Panc1 (cell line): ENCODE measurements around the gene C2CD3. TPM values are rescaled to one million over a fixed set of nuclear protein-coding genes. Genes with fewer than 3 reads are reported as not detected.
"Not testable (repeated sequence)": the region's sequence is repeated elsewhere in the genome, so short reads cannot be mapped to it uniquely, and the experiment has no call there.

Source experiments
- ATAC-seq: fragments of 200-7000 bp; cut with Tn5 transposase; 2 replicates; pipeline ENCODE4 v1.9.1; 2020; ENCODE audit warnings: mild to moderate bottlenecking, moderate library complexity
- BruUV-seq: library from RNA; stranded (reverse); fragments of 400-500 nt; replicated peaks from 2 replicates; lab custom pipeline; 2021; lab: Mats Ljungman, UMichigan
- CTCF ChIA-PET: fragments of 300-600 bp; sonication (Branson Sonifier 250); formaldehyde crosslinking; loops from one replicate; lab custom pipeline; 2022; ENCODE audit warnings: antibody characterized with exemption; lab: Charles Lee
- POLR2A ChIA-PET: fragments of 300-600 bp; sonication (Branson Sonifier 250); formaldehyde crosslinking; loops from one replicate; lab custom pipeline; 2022; ENCODE audit warnings: antibody characterized with exemption; lab: Charles Lee
- DNase-seq: peaks from one replicate; pipeline ENCODE4 v3.0.0-alpha.2; 2010; ENCODE audit warnings: low read depth, low spot score
- H3K27ac ChIP-seq: 2 replicates; pipeline ENCODE4 v1.5.1; 2011; ENCODE audit warnings: mild to moderate bottlenecking, low read length, inconsistent platforms
- H3K27me3 ChIP-seq: fragments of 200-500 bp; sonication (Bioruptor generic); 2 replicates; pipeline ENCODE4 v1.6.0; 2014; ENCODE audit warnings: low read length, inconsistent platforms; ENCODE audit not compliant: control insufficient read depth, insufficient read depth
- H3K36me3 ChIP-seq: fragments of 200-500 bp; sonication (Bioruptor generic); 2 replicates; pipeline ENCODE4 v1.5.1; 2014; ENCODE audit warnings: inconsistent platforms, mild to moderate bottlenecking, low read length, moderate library complexity; ENCODE audit not compliant: control insufficient read depth, insufficient read depth
- H3K4me1 ChIP-seq: 2 replicates; pipeline ENCODE4 v1.5.1; 2011; ENCODE audit warnings: inconsistent platforms, mild to moderate bottlenecking, low read length, moderate library complexity; ENCODE audit not compliant: control insufficient read depth, insufficient read depth
- H3K4me3 ChIP-seq, 2 experiments: 2 replicates each; pipeline ENCODE4 v1.5.1; 2011 to 2012; ENCODE audit warnings: low read depth in 2 of 2, low read length in 2 of 2, mild to moderate bottlenecking in 2 of 2, inconsistent platforms in 1 of 2, moderate library complexity in 1 of 2
- H3K9me3 ChIP-seq: fragments of 200-500 bp; sonication (Bioruptor generic); 2 replicates; pipeline ENCODE4 v1.5.1; 2014; ENCODE audit warnings: low read depth, mild to moderate bottlenecking, inconsistent platforms, low read length, moderate library complexity; ENCODE audit not compliant: control insufficient read depth, insufficient read depth
- POLR2AphosphoS5 ChIP-seq: IDR thresholded peaks from 2 replicates; pipeline ENCODE4 v1.6.1; 2012; ENCODE audit warnings: mild to moderate bottlenecking, low read depth, low read length, moderate library complexity
- REST ChIP-seq, 2 experiments: IDR thresholded peaks; 2 replicates each; pipeline ENCODE4 v1.6.1; 2011 to 2012; ENCODE audit warnings: low read depth in 2 of 2, control low read depth in 1 of 2, low read length in 1 of 2, mild to moderate bottlenecking in 1 of 2, moderate library complexity in 1 of 2; ENCODE audit not compliant: insufficient read depth in 1 of 2
- SIN3A ChIP-seq: IDR thresholded peaks from 2 replicates; pipeline ENCODE4 v1.6.1; 2012; ENCODE audit warnings: low read depth, mild to moderate bottlenecking, low read length, moderate library complexity, borderline replicate concordance; ENCODE audit not compliant: insufficient read depth
- TCF7L2 ChIP-seq: IDR thresholded peaks from 2 replicates; pipeline ENCODE4 v1.6.1; 2011; ENCODE audit warnings: mild to moderate bottlenecking, low read depth, low read length, inconsistent platforms
- in situ Hi-C: cut with HindIII; loops from 2 replicates; pipeline ENCODE4 v1.10.0; 2016; ENCODE audit warnings: low sequenced_read_pairs, low pct_unique_long_range_greater_than_20kb
- intact Hi-C: fragments of 100-400 bp; cut with micrococcal nuclease; formaldehyde crosslinking; loops from one replicate; pipeline ENCODE4 v1.10.0; 2022; ENCODE audit not compliant: unreplicated experiment
- total RNA-seq: library from RNA; stranded (reverse); gene quantifications from one replicate; pipeline ENCODE4 v1.2.1, GENCODE V29; 2021; ENCODE audit not compliant: unreplicated experiment
- TF ChIP-seq, protein P1 (sequence below): fragments of 450-650 bp; IDR thresholded peaks from 2 replicates; pipeline ENCODE4 v1.5.1; 2017; ENCODE audit warnings: mild to moderate bottlenecking

The C2CD3 gene
- total RNA-seq, 1 experiment from 2014 or later: 51.8 TPM

- in situ Hi-C loops: no loop called here
- no peaks in the 10 kb centered on the region for H3K9me3 ChIP-seq
- H3K36me3 ChIP-seq: no peaks in the 10 kb centered on the region; the same call in 1 of the 2 replicates
- DNase-seq: no peak
- POLR2A ChIA-PET: no interaction called here
- H3K4me1 ChIP-seq: peaks cover 60% of the 10 kb centered on the region
- H3K27ac ChIP-seq: peak overlapping the region; percentile 98
- CTCF ChIA-PET: no interaction called here
- H3K27me3 ChIP-seq: no peaks in the 10 kb centered on the region
- ATAC-seq: no peak
- H3K4me3 ChIP-seq: no peak overlapping the region
- BruUV-seq: no TSS peak
- intact Hi-C loops: no loop called here
- TF ChIP-seq REST (IDR thresholded peaks at IDR 0.05; ENCODE audit: insufficient read depth in 1 of 2, low read depth in 2 of 2, low read length in 1 of 2): no peak
These were observed 28.9 kb downstream of the C2CD3 start for GRCh38 chr11:74141908-74142307.

DNA sequence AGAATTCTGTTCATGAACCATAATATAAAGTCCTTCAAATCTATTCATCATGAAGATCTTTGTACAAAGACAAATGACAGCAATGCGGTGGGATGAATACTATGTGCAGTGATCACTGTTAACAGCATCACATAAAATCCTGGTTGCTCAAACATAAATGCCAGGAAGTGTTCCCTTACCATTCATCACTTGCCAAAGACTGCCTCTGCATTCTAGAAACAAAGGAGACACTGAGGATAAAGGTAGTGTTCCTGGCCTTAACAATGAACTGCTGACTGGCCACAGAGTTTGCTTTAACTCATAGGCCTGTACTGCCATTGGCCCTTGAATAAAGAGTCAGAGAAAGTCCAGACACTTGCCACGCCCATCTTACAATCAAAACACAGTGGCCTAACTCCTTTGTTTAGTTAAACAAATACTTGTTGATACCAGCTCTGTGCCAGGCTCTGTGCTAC is 29.5 kb downstream of the C2CD3 start:
- H3K27ac ChIP-seq: peak overlapping the region; percentile 98

DNA sequence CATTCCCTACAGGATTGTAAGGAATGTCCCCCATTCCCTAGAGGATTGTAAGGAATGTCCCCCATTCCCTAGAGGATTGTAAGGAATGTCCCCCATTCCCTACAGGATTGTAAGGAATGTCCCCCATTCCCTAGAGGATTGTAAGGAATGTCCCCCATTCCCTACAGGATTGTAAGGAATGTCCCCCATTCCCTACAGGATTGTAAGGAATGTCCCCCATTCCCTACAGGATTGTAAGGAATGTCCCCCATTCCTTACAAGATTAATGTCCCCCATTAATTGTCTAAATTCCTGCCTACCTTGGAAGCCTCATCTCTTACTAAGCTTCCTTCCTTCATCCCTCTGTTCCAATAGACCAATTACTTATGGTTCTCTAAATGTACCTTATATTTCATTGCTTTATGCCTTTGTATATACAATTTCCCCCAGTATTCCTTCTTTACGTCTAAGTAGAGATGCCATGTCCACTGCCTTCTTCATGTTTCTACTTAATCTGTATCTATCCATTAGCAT is 30.8 kb downstream of the C2CD3 start:
- H3K27me3 ChIP-seq, DNase-seq, POLR2A ChIA-PET, H3K9me3 ChIP-seq, H3K36me3 ChIP-seq, BruUV-seq, ATAC-seq, intact Hi-C loops, in situ Hi-C loops, H3K4me3 ChIP-seq, CTCF ChIA-PET: not testable (repeated sequence)
- peak overlapping the region; percentile 98 for H3K27ac ChIP-seq
- peaks cover 76% of the 10 kb centered on the region for H3K4me1 ChIP-seq

More for the DNA sequence above, 29.5 kb downstream of the C2CD3 start:
- H3K4me1 ChIP-seq: peaks cover 65% of the 10 kb centered on the region
- DNase-seq: no peak
- no peak overlapping the region for H3K4me3 ChIP-seq
- H3K27me3 ChIP-seq: no peaks in the 10 kb centered on the region
- no peaks in the 10 kb centered on the region; the same call in 1 of the 2 replicates for H3K36me3 ChIP-seq
- ChIA-PET CTCF (no interaction called here), POLR2A (no interaction called here)
- intact Hi-C loops (no loop called here), in situ Hi-C loops (no loop called here)
- 0 out of 2 replicates have a peak, but pooled peaks have one; percentile 11 for ATAC-seq
- H3K9me3 ChIP-seq: no peaks in the 10 kb centered on the region
- TF ChIP-seq, protein P1, sequence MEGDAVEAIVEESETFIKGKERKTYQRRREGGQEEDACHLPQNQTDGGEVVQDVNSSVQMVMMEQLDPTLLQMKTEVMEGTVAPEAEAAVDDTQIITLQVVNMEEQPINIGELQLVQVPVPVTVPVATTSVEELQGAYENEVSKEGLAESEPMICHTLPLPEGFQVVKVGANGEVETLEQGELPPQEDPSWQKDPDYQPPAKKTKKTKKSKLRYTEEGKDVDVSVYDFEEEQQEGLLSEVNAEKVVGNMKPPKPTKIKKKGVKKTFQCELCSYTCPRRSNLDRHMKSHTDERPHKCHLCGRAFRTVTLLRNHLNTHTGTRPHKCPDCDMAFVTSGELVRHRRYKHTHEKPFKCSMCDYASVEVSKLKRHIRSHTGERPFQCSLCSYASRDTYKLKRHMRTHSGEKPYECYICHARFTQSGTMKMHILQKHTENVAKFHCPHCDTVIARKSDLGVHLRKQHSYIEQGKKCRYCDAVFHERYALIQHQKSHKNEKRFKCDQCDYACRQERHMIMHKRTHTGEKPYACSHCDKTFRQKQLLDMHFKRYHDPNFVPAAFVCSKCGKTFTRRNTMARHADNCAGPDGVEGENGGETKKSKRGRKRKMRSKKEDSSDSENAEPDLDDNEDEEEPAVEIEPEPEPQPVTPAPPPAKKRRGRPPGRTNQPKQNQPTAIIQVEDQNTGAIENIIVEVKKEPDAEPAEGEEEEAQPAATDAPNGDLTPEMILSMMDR: no peak
- 0 out of 2 replicates have a peak, but pooled peaks have one; percentile 30 for TF ChIP-seq POLR2AphosphoS5
- no peak for TF ChIP-seq SIN3A
- TF ChIP-seq TCF7L2: peak; percentile 57; the same call in 1 of the 2 replicates
- TF ChIP-seq REST (IDR thresholded peaks at IDR 0.05; ENCODE audit: insufficient read depth in 1 of 2, low read depth in 2 of 2, low read length in 1 of 2): no peak
- BruUV-seq: no TSS peak
